ENCODE results near the gene PTPRO. TPM values are rescaled to one million over a fixed set of nuclear protein-coding genes. Genes with fewer than 3 reads are reported as not detected.
A peak's percentile ranks its signal among the peaks of the same experiment; 100 is the strongest.

The PTPRO gene
- total RNA-seq, 1 experiment from 2014 or later = not detected

- Histone ChIP-seq H3K9me2 (replicated peaks; ENCODE audit: low read length) (no peaks in the 10 kb centered on the region), H3K36me3 (ENCODE audit: low read depth, low read length) (no peaks in the 10 kb centered on the region), H2AFZ (ENCODE audit: low read length) (no peak overlapping the region), H3K4me2 (ENCODE audit: low read length) (no peak overlapping the region), H4K20me1 (ENCODE audit: low read length) (no peaks in the 10 kb centered on the region), H3K4me1 (ENCODE audit: insufficient read depth, low read length) (no peaks in the 10 kb centered on the region), H3K79me2 (ENCODE audit: low read length) (no peaks in the 10 kb centered on the region), H3K9ac (ENCODE audit: low read length) (no peak overlapping the region), H3K4me3 (ENCODE audit: low read length) (no peak overlapping the region), H3F3A (ENCODE audit: low read length, unreplicated experiment) (no peaks in the 10 kb centered on the region), H3K27me3 (ENCODE audit: low read length) (no peaks in the 10 kb centered on the region), H3K9me3 (ENCODE audit: low read length) (no peaks in the 10 kb centered on the region), H3K27ac (ENCODE audit: low read length) (no peak overlapping the region)
- CTCF ChIA-PET = interaction anchor here (1.3 kb wide), 1 partner anchor 45 kb away, joined by 3 read pairs; no protein-coding TSS in a partner anchor
- POLR2A ChIA-PET (ENCODE audit: unreplicated experiment) = no interaction called here
- TF ChIP-seq EZH2phosphoT487 (IDR thresholded peaks at IDR 0.05; ENCODE audit: borderline replicate concordance, low read length) (no peak), CTCF (conservative IDR thresholded peaks at IDR 0.05; ENCODE audit: low read depth, low read length) (no peak), EZH2 (IDR thresholded peaks at IDR 0.05; ENCODE audit: low read length, unreplicated experiment) (no peak)
- no TSS peak for BruUV-seq (replicated peaks)
- ATAC-seq (peak; percentile 27), DNase-seq (no peak)
- intact Hi-C loops (cut with micrococcal nuclease) = no loop called here
Measured at GRCh38 chr12:15540005-15540404, 217.7 kb downstream of the PTPRO start.

- no peak for TF ChIP-seq EZH2phosphoT487 (IDR thresholded peaks at IDR 0.05; ENCODE audit: borderline replicate concordance, low read length)
- TF ChIP-seq CTCF (conservative IDR thresholded peaks at IDR 0.05; ENCODE audit: low read depth, low read length) = no peak
- TF ChIP-seq EZH2 (IDR thresholded peaks at IDR 0.05; ENCODE audit: low read length, unreplicated experiment) = no peak
- Histone ChIP-seq H3K36me3 (ENCODE audit: low read depth, low read length) (no peaks in the 10 kb centered on the region), H3K9me2 (replicated peaks; ENCODE audit: low read length) (no peaks in the 10 kb centered on the region), H3K4me2 (ENCODE audit: low read length) (no peak overlapping the region), H3K4me3 (ENCODE audit: low read length) (no peak overlapping the region), H3K9me3 (ENCODE audit: low read length) (no peaks in the 10 kb centered on the region), H3K27me3 (ENCODE audit: low read length) (no peaks in the 10 kb centered on the region), H3K27ac (ENCODE audit: low read length) (no peak overlapping the region), H3F3A (ENCODE audit: low read length, unreplicated experiment) (no peaks in the 10 kb centered on the region), H2AFZ (ENCODE audit: low read length) (no peak overlapping the region), H4K20me1 (ENCODE audit: low read length) (no peaks in the 10 kb centered on the region), H3K4me1 (ENCODE audit: insufficient read depth, low read length) (no peaks in the 10 kb centered on the region), H3K9ac (ENCODE audit: low read length) (no peak overlapping the region), H3K79me2 (ENCODE audit: low read length) (no peaks in the 10 kb centered on the region)
- DNase-seq (no peak), ATAC-seq (peak; percentile 55)
- no TSS peak for BruUV-seq (replicated peaks)
- intact Hi-C loops (cut with micrococcal nuclease) = no loop called here
- POLR2A ChIA-PET (ENCODE audit: unreplicated experiment) = no interaction called here
- CTCF ChIA-PET = interaction anchor here (1.3 kb wide), 1 partner anchor 44 kb away, joined by 3 read pairs; no protein-coding TSS in a partner anchor
Measured at GRCh38 chr12:15540469-15540872, 218.2 kb downstream of the PTPRO start.

- Histone ChIP-seq H3K79me2 (ENCODE audit: low read length) (no peaks in the 10 kb centered on the region), H2AFZ (ENCODE audit: low read length) (no peak overlapping the region), H3K4me1 (ENCODE audit: insufficient read depth, low read length) (no peaks in the 10 kb centered on the region), H3K9ac (ENCODE audit: low read length) (no peak overlapping the region), H3K4me2 (ENCODE audit: low read length) (no peak overlapping the region), H3K4me3 (ENCODE audit: low read length) (no peak overlapping the region), H3K9me3 (ENCODE audit: low read length) (no peaks in the 10 kb centered on the region), H4K20me1 (ENCODE audit: low read length) (no peaks in the 10 kb centered on the region), H3K27ac (ENCODE audit: low read length) (no peak overlapping the region), H3K36me3 (ENCODE audit: low read depth, low read length) (no peaks in the 10 kb centered on the region), H3K27me3 (ENCODE audit: low read length) (no peaks in the 10 kb centered on the region), H3K9me2 (replicated peaks; ENCODE audit: low read length) (no peaks in the 10 kb centered on the region), H3F3A (ENCODE audit: low read length, unreplicated experiment) (no peaks in the 10 kb centered on the region)
- ChIA-PET POLR2A (ENCODE audit: unreplicated experiment) (no interaction called here), CTCF (no interaction called here)
- intact Hi-C loops (cut with micrococcal nuclease) = no loop called here
- DNase-seq (no peak), ATAC-seq (no peak)
- TF ChIP-seq CTCF (conservative IDR thresholded peaks at IDR 0.05; ENCODE audit: low read depth, low read length) (no peak), EZH2phosphoT487 (IDR thresholded peaks at IDR 0.05; ENCODE audit: borderline replicate concordance, low read length) (no peak), EZH2 (IDR thresholded peaks at IDR 0.05; ENCODE audit: low read length, unreplicated experiment) (no peak)
- BruUV-seq (replicated peaks) = no TSS peak
Measured at GRCh38 chr12:15541996-15542631, 219.8 kb downstream of the PTPRO start.
